ENCODE data around the gene IPO9.

Gene IPO9

DNA sequence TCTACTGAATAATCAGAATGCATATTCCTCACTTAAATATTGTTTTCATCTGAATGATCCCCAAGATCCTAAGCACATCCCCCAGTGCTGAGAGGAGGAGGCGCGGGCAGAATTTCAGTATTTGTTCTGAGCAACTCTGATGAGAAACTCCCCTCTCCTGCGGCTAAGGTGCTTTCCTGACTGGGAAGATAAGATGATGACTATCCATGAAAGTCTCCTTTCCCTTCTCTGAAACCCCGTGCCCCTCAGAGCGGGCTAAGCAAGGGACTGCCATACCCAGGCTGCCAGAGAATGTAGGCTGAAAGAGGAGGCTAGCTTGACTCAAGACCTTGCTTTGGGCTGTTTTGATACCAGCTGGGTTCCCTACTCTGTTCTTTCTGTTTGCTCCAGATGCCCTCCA lies 39.7 kb upstream of the IPO9 start:
- Histone ChIP-seq H3K27ac (peak overlapping the region; percentile 66), H3K4me1 (peaks cover 0 to 68% (median 50%) of the 10 kb centered on the region in 4 donors), H3K27me3 (no peaks in the 10 kb centered on the region), H3K9me3 (no peaks in the 10 kb centered on the region), H3K36me3 (peaks cover 12 to 37% (median 22%) of the 10 kb centered on the region in 3 donors), H3K4me3 (no peak overlapping the region)
- intact Hi-C loops (cut with DNase I; ENCODE audit: low total_unique reads): no loop called here
- TF ChIP-seq, protein P1, sequence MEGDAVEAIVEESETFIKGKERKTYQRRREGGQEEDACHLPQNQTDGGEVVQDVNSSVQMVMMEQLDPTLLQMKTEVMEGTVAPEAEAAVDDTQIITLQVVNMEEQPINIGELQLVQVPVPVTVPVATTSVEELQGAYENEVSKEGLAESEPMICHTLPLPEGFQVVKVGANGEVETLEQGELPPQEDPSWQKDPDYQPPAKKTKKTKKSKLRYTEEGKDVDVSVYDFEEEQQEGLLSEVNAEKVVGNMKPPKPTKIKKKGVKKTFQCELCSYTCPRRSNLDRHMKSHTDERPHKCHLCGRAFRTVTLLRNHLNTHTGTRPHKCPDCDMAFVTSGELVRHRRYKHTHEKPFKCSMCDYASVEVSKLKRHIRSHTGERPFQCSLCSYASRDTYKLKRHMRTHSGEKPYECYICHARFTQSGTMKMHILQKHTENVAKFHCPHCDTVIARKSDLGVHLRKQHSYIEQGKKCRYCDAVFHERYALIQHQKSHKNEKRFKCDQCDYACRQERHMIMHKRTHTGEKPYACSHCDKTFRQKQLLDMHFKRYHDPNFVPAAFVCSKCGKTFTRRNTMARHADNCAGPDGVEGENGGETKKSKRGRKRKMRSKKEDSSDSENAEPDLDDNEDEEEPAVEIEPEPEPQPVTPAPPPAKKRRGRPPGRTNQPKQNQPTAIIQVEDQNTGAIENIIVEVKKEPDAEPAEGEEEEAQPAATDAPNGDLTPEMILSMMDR (IDR thresholded peaks at IDR 0.05): no peak
- no peak for DNase-seq

DNA sequence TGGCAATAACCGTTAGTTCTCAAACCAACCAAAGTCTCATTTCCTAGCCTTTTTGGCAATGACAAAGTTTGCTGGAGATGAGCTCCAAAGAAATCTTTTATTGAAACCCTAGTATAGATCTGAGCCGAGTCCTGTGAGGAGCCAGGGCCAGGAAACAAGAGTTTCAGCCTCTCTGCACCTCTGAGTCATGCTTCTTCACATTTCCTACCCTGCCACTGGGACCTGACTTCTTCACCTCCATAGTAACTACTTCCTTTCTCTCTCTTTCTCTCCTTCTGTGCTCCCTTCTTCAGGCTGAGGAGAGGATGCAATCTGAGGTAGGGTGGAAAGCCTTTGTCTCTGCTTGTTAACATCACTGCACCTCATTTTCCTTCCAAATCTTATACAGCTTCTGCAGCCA lies 38.7 kb upstream of the IPO9 start:
- no peaks in the 10 kb centered on the region for H3K9me3 ChIP-seq
- H3K4me3 ChIP-seq: no peak overlapping the region
- H3K27me3 ChIP-seq: no peaks in the 10 kb centered on the region
- H3K27ac ChIP-seq: peak overlapping the region; percentile 66
- peaks cover 20 to 46% (median 30%) of the 10 kb centered on the region in 3 donors for H3K36me3 ChIP-seq
- peak; percentile 51 to 73 for DNase-seq
- TF ChIP-seq, protein P1 (IDR thresholded peaks at IDR 0.05): no peak
- peaks cover 0 to 68% (median 50%) of the 10 kb centered on the region in 4 donors for H3K4me1 ChIP-seq
- intact Hi-C loops (cut with DNase I; ENCODE audit: low total_unique reads): loop anchor here (2.0 kb wide), 1 partner anchor 81 kb away; no protein-coding TSS in a partner anchor

DNA sequence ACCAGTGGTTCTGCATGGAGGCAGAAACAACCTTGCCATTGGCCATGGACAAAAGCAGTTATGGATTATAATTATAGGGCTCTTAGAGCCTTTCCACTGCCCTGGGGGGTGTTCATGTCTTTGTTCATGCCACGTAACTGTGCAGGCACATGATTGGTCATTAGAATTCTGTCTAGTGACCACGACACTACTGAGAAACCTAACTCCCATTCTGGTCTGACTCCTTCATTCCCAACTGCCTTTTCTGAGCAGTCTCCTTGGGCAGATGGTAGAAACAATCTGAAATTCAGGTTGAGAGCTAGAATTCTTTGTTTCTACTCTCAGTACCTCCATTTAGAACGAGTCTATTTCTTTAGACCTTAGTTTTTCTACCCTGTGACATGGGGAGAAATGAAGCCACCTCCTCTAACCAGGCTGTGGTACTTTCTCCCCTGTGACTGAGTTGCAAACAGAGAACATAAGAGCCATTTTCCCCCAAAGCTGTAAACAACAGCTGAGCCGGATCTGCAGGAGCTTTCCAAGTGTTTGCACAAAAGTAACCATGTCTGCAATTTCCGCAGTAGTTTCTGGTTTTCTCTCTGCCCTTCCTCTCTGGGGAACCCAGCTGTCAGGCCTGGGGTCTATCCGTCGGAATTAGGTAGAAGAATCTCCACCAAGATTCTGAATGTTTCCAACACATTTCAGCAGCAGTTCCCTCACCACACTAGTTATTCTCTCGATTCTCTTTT lies 37.7 kb upstream of the IPO9 start:
- TF ChIP-seq, protein P1 (IDR thresholded peaks at IDR 0.05): no peak
- H3K36me3 ChIP-seq: peaks cover 20 to 52% (median 40%) of the 10 kb centered on the region in 3 donors
- H3K9me3 ChIP-seq: no peaks in the 10 kb centered on the region
- intact Hi-C loops (cut with DNase I; ENCODE audit: low total_unique reads): loop anchor here (2.0 kb wide), 1 partner anchor 82 kb away; no protein-coding TSS in a partner anchor
- no peak overlapping the region for H3K4me3 ChIP-seq
- H3K27me3 ChIP-seq: no peaks in the 10 kb centered on the region
- H3K4me1 ChIP-seq: peaks cover 0 to 66% (median 49%) of the 10 kb centered on the region in 4 donors
- peak overlapping the region; percentile 66 for H3K27ac ChIP-seq
- DNase-seq: no peak

DNA sequence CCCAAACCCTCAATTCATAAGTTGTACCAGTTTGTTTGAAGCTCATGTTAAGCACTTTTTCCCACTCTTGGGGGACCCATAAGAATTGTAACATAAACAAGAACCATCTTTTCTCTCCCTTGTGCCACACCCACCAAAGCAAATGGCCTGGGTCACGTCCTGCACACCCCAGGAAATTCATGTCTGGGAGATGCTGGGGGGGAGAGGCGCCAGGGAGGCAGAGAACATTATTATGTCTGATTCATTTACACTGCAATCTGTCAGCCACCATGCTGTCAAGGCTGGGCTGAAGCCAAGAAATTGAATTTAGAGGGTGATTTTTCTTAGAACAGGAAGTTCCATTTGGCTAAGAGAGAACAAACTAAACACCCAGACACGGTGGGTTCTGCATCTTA lies 37.2 kb upstream of the IPO9 start:
- no peaks in the 10 kb centered on the region for H3K9me3 ChIP-seq
- TF ChIP-seq, protein P1 (IDR thresholded peaks at IDR 0.05): no peak
- no peaks in the 10 kb centered on the region for H3K27me3 ChIP-seq
- DNase-seq: peak; percentile 46 to 73
- no peak overlapping the region for H3K4me3 ChIP-seq
- peaks cover 0 to 60% (median 43%) of the 10 kb centered on the region in 4 donors for H3K4me1 ChIP-seq
- intact Hi-C loops (cut with DNase I; ENCODE audit: low total_unique reads): loop anchor here (2.0 kb wide), 2 partner anchors 83 to 231 kb away; no protein-coding TSS in a partner anchor
- H3K36me3 ChIP-seq: peaks cover 20 to 51% (median 44%) of the 10 kb centered on the region in 3 donors
- peak overlapping the region; percentile 66 for H3K27ac ChIP-seq

DNA sequence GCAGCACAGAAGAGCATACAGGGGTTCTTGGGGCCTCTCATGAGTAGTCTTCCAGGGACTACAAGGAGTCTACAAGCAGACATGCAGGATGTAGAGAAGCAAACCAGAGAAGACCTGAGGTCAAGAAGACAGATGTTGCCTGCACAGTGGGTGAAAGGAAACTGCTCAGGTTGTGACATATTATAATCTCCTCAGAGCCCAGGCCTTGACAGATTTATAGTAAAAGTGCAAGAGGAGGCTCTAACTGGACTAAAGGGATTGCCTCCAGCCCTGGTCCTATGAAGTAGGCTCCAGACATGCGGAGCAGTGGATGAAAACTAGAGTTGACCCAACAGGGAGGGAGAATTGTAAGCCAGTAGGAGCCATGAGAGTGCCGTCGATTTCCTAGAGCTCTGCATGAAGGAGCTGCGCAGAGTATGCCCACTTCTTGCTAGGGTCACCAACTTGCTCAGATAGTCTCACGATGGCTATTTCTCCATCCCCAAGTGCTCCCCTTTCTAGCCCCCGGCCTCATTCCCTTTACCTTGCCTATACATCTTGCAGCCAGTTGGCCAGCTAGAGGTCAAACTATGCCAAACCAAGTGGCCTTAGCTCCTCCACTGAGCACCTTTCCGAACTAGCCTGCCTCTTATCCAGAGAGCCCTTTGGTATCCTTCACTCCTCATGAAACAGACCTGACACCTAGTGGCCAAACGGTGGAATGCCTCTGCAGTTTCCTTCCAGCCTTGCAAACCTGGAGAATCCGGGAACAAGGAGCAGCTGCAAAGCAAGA lies 36.2 kb upstream of the IPO9 start:
- intact Hi-C loops (cut with DNase I; ENCODE audit: low total_unique reads): loop anchor here (2.0 kb wide), 1 partner anchor 232 kb away; no protein-coding TSS in a partner anchor
- DNase-seq: peak; percentile 83 to 89
- Histone ChIP-seq H3K36me3 (peaks cover 20 to 44% (median 42%) of the 10 kb centered on the region in 3 donors), H3K9me3 (no peaks in the 10 kb centered on the region), H3K4me3 (no peak overlapping the region), H3K27ac (peak overlapping the region; percentile 66), H3K27me3 (no peaks in the 10 kb centered on the region), H3K4me1 (peaks cover 0 to 51% (median 39%) of the 10 kb centered on the region in 4 donors)
- TF ChIP-seq, protein P1 (IDR thresholded peaks at IDR 0.05): peak; percentile 95 to 97

All from tibial artery (tissue), 4 donors.